ENCODE data around the gene SPDL1. TPM values are rescaled to one million over a fixed set of nuclear protein-coding genes. Genes with fewer than 3 reads are reported as not detected.

The SPDL1 gene
- total and polyA plus RNA-seq, 9 donors, result 4.1 to 10.4 (median 7.2) TPM

DNA sequence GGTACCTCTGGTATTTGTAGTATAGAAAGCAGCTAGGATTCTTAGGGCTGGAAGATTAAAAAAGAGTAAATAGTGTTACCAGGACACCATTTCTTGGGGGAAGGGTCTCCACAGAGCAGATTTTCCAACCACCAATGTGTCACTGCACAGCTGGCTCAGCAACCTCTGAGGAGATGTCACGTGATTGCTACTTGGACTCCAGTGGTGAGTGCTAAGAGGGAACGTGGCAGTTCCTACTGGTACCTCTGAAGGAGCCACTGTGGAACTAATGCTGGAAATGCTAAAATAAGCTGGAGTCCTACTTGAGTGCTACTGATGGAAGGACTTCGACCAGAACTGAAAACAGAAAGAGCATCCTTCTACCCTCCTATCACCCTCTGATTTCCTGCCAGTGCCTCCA lies 36.1 kb upstream of the SPDL1 start:
- Histone ChIP-seq H3K9me3 (no peaks in the 10 kb centered on the region), H3K4me3 (no peak overlapping the region), H3K27me3 (no peaks in the 10 kb centered on the region), H3K27ac (no peak overlapping the region), H3K4me1 (ENCODE audit: insufficient read depth) (no peaks in the 10 kb centered on the region), H3K36me3 (no peaks in the 10 kb centered on the region)
- WGBS, 3 donors, result 45 to 64% (median 47%) methylated on average over 3 of the region's 3 CpGs
- intact Hi-C loops (cut with DNase I), result loop anchor here in 2 of 4 donors (10.0 kb wide), 1 partner anchor 563 kb away; no protein-coding TSS in a partner anchor
- no peak for TF ChIP-seq POLR2A (IDR thresholded peaks at IDR 0.05)
- DNase-seq, result no peak

DNA sequence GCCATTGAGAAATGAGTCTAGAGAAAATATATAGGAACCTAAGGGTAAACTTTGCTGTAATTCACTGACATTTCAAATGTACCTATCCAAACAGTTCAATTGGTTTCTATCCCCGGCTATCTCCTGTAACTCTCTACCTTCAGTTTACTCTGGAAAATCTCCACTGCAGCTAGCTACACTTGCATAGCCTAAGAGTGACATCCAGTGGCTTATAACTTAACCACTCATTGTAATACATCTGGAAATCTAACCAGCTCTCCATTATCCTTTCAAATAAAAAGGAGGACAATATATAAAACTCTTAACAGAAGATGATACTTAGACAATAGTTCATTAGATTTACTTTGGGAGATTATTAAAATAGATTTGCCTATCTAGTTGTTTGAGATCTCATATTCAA lies 35.3 kb upstream of the SPDL1 start:
- H3K27me3 ChIP-seq, result no peaks in the 10 kb centered on the region
- H3K4me1 ChIP-seq (ENCODE audit: insufficient read depth), result no peaks in the 10 kb centered on the region
- H3K27ac ChIP-seq, result no peak overlapping the region
- intact Hi-C loops (cut with DNase I), result loop anchor here in 2 of 4 donors (10.0 kb wide), 1 partner anchor 564 kb away; no protein-coding TSS in a partner anchor
- DNase-seq, result no peak
- H3K4me3 ChIP-seq, result no peak overlapping the region
- H3K9me3 ChIP-seq, result no peaks in the 10 kb centered on the region
- H3K36me3 ChIP-seq, result no peaks in the 10 kb centered on the region
- TF ChIP-seq, protein P1, sequence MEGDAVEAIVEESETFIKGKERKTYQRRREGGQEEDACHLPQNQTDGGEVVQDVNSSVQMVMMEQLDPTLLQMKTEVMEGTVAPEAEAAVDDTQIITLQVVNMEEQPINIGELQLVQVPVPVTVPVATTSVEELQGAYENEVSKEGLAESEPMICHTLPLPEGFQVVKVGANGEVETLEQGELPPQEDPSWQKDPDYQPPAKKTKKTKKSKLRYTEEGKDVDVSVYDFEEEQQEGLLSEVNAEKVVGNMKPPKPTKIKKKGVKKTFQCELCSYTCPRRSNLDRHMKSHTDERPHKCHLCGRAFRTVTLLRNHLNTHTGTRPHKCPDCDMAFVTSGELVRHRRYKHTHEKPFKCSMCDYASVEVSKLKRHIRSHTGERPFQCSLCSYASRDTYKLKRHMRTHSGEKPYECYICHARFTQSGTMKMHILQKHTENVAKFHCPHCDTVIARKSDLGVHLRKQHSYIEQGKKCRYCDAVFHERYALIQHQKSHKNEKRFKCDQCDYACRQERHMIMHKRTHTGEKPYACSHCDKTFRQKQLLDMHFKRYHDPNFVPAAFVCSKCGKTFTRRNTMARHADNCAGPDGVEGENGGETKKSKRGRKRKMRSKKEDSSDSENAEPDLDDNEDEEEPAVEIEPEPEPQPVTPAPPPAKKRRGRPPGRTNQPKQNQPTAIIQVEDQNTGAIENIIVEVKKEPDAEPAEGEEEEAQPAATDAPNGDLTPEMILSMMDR (IDR thresholded peaks at IDR 0.05), result peak in 1 of 3 donors; percentile 50
- TF ChIP-seq POLR2A (IDR thresholded peaks at IDR 0.05), result no peak
- WGBS, 3 donors, result 18 to 28% (median 26%) methylated on average over 1 of the region's 1 CpG

DNA sequence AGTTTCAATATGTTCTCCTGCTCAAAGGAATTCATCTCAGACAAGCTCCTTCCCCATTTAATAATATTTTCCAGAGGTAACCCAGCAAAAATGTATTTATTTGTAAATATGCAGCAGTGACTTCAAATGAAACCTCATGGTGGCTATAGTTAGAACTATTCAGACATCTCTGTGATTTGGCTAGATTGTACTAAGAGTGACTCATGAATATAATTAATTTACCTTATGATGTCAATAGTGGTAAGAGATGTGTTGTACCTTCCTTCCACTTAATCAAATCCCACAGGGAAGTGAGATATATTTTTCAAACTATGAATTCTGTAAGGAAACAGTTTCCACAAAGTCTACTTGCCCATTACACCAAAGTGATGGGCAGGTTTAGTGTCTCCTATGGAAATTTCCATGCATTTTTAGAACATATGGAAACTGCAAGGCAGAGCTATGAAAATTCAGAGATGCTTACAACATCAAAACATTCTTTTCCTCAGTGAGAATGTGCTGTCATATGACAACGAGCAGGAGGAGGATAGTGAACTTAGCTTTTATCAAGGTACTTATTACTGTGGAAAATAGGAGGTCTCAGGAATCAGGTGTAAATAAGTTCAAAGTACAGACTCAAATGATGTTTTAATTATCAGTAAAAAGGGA lies 34.0 kb upstream of the SPDL1 start:
- Histone ChIP-seq H3K27ac (no peak overlapping the region), H3K4me1 (ENCODE audit: insufficient read depth) (no peaks in the 10 kb centered on the region), H3K27me3 (no peaks in the 10 kb centered on the region), H3K9me3 (no peaks in the 10 kb centered on the region), H3K4me3 (no peak overlapping the region), H3K36me3 (no peaks in the 10 kb centered on the region)
- DNase-seq, result no peak
- TF ChIP-seq EP300 (IDR thresholded peaks at IDR 0.05) (no peak), POLR2A (IDR thresholded peaks at IDR 0.05) (no peak)
- TF ChIP-seq, protein P1 (IDR thresholded peaks at IDR 0.05), result no peak
- intact Hi-C loops (cut with DNase I), result loop anchor here in 2 of 4 donors (2.0 to 10.0 kb wide), 2 partner anchors 31 to 565 kb away; no protein-coding TSS in a partner anchor
- WGBS, 3 donors, result 9 to 27% (median 15%) methylated on average over 1 of the region's 1 CpG

DNA sequence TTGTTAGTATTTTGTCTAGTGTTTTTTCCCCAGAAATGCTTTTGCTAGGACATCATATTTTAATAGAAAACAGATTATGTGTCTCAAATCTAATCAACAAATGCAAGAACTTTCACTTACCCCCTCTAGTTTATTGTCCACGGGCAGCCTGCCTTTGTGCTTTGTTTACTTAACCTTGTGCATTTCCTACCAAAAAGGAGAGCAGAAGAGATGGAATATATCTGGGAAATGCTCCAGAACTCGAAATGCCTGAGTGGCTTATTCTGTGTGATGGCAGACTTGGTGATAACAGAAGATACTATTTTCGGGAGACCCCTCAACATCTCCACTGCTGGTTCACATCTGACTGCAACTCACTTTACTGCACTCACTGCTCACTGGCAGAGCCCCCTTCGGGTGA lies 33.3 kb upstream of the SPDL1 start:
- H3K27ac ChIP-seq, result no peak overlapping the region
- no peak for DNase-seq
- H3K4me3 ChIP-seq, result no peak overlapping the region
- H3K27me3 ChIP-seq, result no peaks in the 10 kb centered on the region
- no peaks in the 10 kb centered on the region for H3K9me3 ChIP-seq
- WGBS, 3 donors, result 5 to 18% (median 11%) methylated on average over 4 of the region's 4 CpGs
- intact Hi-C loops (cut with DNase I), result loop anchor here in 1 of 4 donors (2.0 kb wide), 1 partner anchor 31 kb away; no protein-coding TSS in a partner anchor
- no peaks in the 10 kb centered on the region for H3K36me3 ChIP-seq
- TF ChIP-seq EP300 (IDR thresholded peaks at IDR 0.05) (no peak), POLR2A (IDR thresholded peaks at IDR 0.05) (no peak)
- TF ChIP-seq, protein P1 (IDR thresholded peaks at IDR 0.05), result no peak
- no peaks in the 10 kb centered on the region for H3K4me1 ChIP-seq (ENCODE audit: insufficient read depth)

DNA sequence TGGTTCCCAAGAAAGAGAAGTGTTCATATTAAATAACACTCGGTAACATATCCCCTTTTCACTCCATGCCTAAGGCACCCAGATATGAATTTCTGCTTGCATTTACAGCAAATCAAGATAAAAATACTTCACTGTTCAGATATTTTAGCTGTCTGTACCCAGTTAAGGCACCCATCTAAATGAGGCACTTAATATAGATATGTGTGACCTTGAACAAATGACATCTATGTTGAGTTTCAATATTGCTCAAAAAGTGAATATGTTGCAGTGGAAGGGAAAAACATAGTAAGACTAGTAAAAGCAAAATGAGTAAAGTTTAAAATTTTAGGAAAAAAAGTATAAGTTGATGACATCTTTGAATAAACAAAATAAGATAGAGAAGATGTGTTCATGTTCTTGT lies 32.4 kb upstream of the SPDL1 start:
- Histone ChIP-seq H3K4me1 (ENCODE audit: insufficient read depth) (no peaks in the 10 kb centered on the region), H3K27ac (no peak overlapping the region), H3K36me3 (no peaks in the 10 kb centered on the region), H3K27me3 (no peaks in the 10 kb centered on the region), H3K4me3 (no peak overlapping the region), H3K9me3 (no peaks in the 10 kb centered on the region)
- DNase-seq, result no peak
- intact Hi-C loops (cut with DNase I), result loop anchor here in 1 of 4 donors (2.0 kb wide), 1 partner anchor 32 kb away; no protein-coding TSS in a partner anchor
- TF ChIP-seq POLR2A (IDR thresholded peaks at IDR 0.05), result no peak
- no peak for TF ChIP-seq EP300 (IDR thresholded peaks at IDR 0.05)
- TF ChIP-seq, protein P1 (IDR thresholded peaks at IDR 0.05), result no peak
- WGBS, 3 donors, result 80 to 90% (median 89%) methylated on average over 1 of the region's 1 CpG

Data from ovary (tissue), 9 donors.